ENCODE data around the gene AMMECR1L.
"Not testable (repeated sequence)": the region's sequence is repeated elsewhere in the genome, so short reads cannot be mapped to it uniquely, and the experiment has no call there.

The AMMECR1L gene

GRCh38 chr2:127885780-127886592 is at the start of gene AMMECR1L:
Gene AMMECR1L (minus strand): TSS chr2:127885956. CDS start chr2:127874234, 11,722 bp downstream.
- peak within 1 kb of the TSS; percentile 87 for H3K27ac ChIP-seq (ENCODE audit: low read depth, low read length)
- H3K27me3 ChIP-seq (ENCODE audit: control insufficient read depth, insufficient read depth, low read length) = not testable (repeated sequence)
- H3K4me1 ChIP-seq (ENCODE audit: control insufficient read depth, insufficient read depth, low read length) = peaks cover 18% of the 10 kb centered on the region

GRCh38 chr2:127935337-127935736 is 49.6 kb upstream of the AMMECR1L start:
- H3K36me3 ChIP-seq (ENCODE audit: control insufficient read depth, insufficient read depth, low read length) = no peaks in the 10 kb centered on the region
- no peaks in the 10 kb centered on the region for H3K9me3 ChIP-seq (ENCODE audit: control insufficient read depth, insufficient read depth, low read length)

More at GRCh38 chr2:127885780-127886592, at the start of gene AMMECR1L:
- Histone ChIP-seq H3K4me3 (ENCODE audit: low read depth, low read length) (peak within 1 kb of the TSS; percentile 79), H3K36me3 (ENCODE audit: control insufficient read depth, insufficient read depth, low read length) (peaks cover 32% of the 10 kb centered on the region), H3K9ac (ENCODE audit: low read depth, low read length) (peak within 1 kb of the TSS; percentile 68)
- not testable (repeated sequence) for H3K9me3 ChIP-seq (ENCODE audit: control insufficient read depth, insufficient read depth, low read length)

GRCh38 chr2:127932199-127932876 is 46.6 kb upstream of the AMMECR1L start:
- no peaks in the 10 kb centered on the region for H3K27me3 ChIP-seq (ENCODE audit: control insufficient read depth, insufficient read depth, low read length)
- H3K9ac ChIP-seq (ENCODE audit: low read depth, low read length) = no peak overlapping the region
- no peaks in the 10 kb centered on the region for H3K36me3 ChIP-seq (ENCODE audit: control insufficient read depth, insufficient read depth, low read length)
- no peak overlapping the region for H3K27ac ChIP-seq (ENCODE audit: low read depth, low read length)
- H3K9me3 ChIP-seq (ENCODE audit: control insufficient read depth, insufficient read depth, low read length) = no peaks in the 10 kb centered on the region
- H3K4me3 ChIP-seq (ENCODE audit: low read depth, low read length) = no peak overlapping the region
- H3K4me1 ChIP-seq (ENCODE audit: control insufficient read depth, insufficient read depth, low read length) = no peaks in the 10 kb centered on the region

More at GRCh38 chr2:127935337-127935736, 49.6 kb upstream of the AMMECR1L start:
- Histone ChIP-seq H3K27me3 (ENCODE audit: control insufficient read depth, insufficient read depth, low read length) (no peaks in the 10 kb centered on the region), H3K27ac (ENCODE audit: low read depth, low read length) (no peak overlapping the region), H3K9ac (ENCODE audit: low read depth, low read length) (no peak overlapping the region), H3K4me1 (ENCODE audit: control insufficient read depth, insufficient read depth, low read length) (no peaks in the 10 kb centered on the region), H3K4me3 (ENCODE audit: low read depth, low read length) (no peak overlapping the region)

GRCh38 chr2:127929449-127929848 is 43.7 kb upstream of the AMMECR1L start:
- no peaks in the 10 kb centered on the region for H3K4me1 ChIP-seq (ENCODE audit: control insufficient read depth, insufficient read depth, low read length)

GRCh38 chr2:127927384-127927783 is 41.6 kb upstream of the AMMECR1L start:
- no peak overlapping the region for H3K27ac ChIP-seq (ENCODE audit: low read depth, low read length)

More at GRCh38 chr2:127929449-127929848, 43.7 kb upstream of the AMMECR1L start:
- Histone ChIP-seq H3K4me3 (ENCODE audit: low read depth, low read length) (no peak overlapping the region), H3K27ac (ENCODE audit: low read depth, low read length) (no peak overlapping the region), H3K27me3 (ENCODE audit: control insufficient read depth, insufficient read depth, low read length) (no peaks in the 10 kb centered on the region), H3K36me3 (ENCODE audit: control insufficient read depth, insufficient read depth, low read length) (no peaks in the 10 kb centered on the region), H3K9me3 (ENCODE audit: control insufficient read depth, insufficient read depth, low read length) (no peaks in the 10 kb centered on the region), H3K9ac (ENCODE audit: low read depth, low read length) (no peak overlapping the region)

GRCh38 chr2:127917916-127918315 is 32.2 kb upstream of the AMMECR1L start:
- H3K27ac ChIP-seq (ENCODE audit: low read depth, low read length) = no peak overlapping the region
- H3K9ac ChIP-seq (ENCODE audit: low read depth, low read length) = no peak overlapping the region
- H3K27me3 ChIP-seq (ENCODE audit: control insufficient read depth, insufficient read depth, low read length) = no peaks in the 10 kb centered on the region
- no peaks in the 10 kb centered on the region for H3K9me3 ChIP-seq (ENCODE audit: control insufficient read depth, insufficient read depth, low read length)
- H3K36me3 ChIP-seq (ENCODE audit: control insufficient read depth, insufficient read depth, low read length) = no peaks in the 10 kb centered on the region
- H3K4me3 ChIP-seq (ENCODE audit: low read depth, low read length) = no peak overlapping the region
- no peaks in the 10 kb centered on the region for H3K4me1 ChIP-seq (ENCODE audit: control insufficient read depth, insufficient read depth, low read length)

More at GRCh38 chr2:127927384-127927783, 41.6 kb upstream of the AMMECR1L start:
- Histone ChIP-seq H3K27me3 (ENCODE audit: control insufficient read depth, insufficient read depth, low read length) (no peaks in the 10 kb centered on the region), H3K9me3 (ENCODE audit: control insufficient read depth, insufficient read depth, low read length) (no peaks in the 10 kb centered on the region), H3K36me3 (ENCODE audit: control insufficient read depth, insufficient read depth, low read length) (no peaks in the 10 kb centered on the region), H3K9ac (ENCODE audit: low read depth, low read length) (no peak overlapping the region), H3K4me3 (ENCODE audit: low read depth, low read length) (no peak overlapping the region), H3K4me1 (ENCODE audit: control insufficient read depth, insufficient read depth, low read length) (no peaks in the 10 kb centered on the region)

- H3K9ac ChIP-seq (ENCODE audit: low read depth, low read length) = no peak overlapping the region
Observed at GRCh38 chr2:127913808-127914457, 28.2 kb upstream of the AMMECR1L start.

GRCh38 chr2:127911737-127912136 is 26.0 kb upstream of the AMMECR1L start:
- no peaks in the 10 kb centered on the region for H3K4me1 ChIP-seq (ENCODE audit: control insufficient read depth, insufficient read depth, low read length)
- H3K9ac ChIP-seq (ENCODE audit: low read depth, low read length) = no peak overlapping the region
- H3K4me3 ChIP-seq (ENCODE audit: low read depth, low read length) = no peak overlapping the region
- H3K27ac ChIP-seq (ENCODE audit: low read depth, low read length) = no peak overlapping the region
- no peaks in the 10 kb centered on the region for H3K27me3 ChIP-seq (ENCODE audit: control insufficient read depth, insufficient read depth, low read length)
- no peaks in the 10 kb centered on the region for H3K36me3 ChIP-seq (ENCODE audit: control insufficient read depth, insufficient read depth, low read length)
- H3K9me3 ChIP-seq (ENCODE audit: control insufficient read depth, insufficient read depth, low read length) = no peaks in the 10 kb centered on the region

More at GRCh38 chr2:127913808-127914457, 28.2 kb upstream of the AMMECR1L start:
- Histone ChIP-seq H3K4me1 (ENCODE audit: control insufficient read depth, insufficient read depth, low read length) (no peaks in the 10 kb centered on the region), H3K4me3 (ENCODE audit: low read depth, low read length) (no peak overlapping the region), H3K27me3 (ENCODE audit: control insufficient read depth, insufficient read depth, low read length) (no peaks in the 10 kb centered on the region), H3K36me3 (ENCODE audit: control insufficient read depth, insufficient read depth, low read length) (no peaks in the 10 kb centered on the region), H3K27ac (ENCODE audit: low read depth, low read length) (no peak overlapping the region), H3K9me3 (ENCODE audit: control insufficient read depth, insufficient read depth, low read length) (no peaks in the 10 kb centered on the region)

GRCh38 chr2:127910415-127910814 is 24.7 kb upstream of the AMMECR1L start:
- no peaks in the 10 kb centered on the region for H3K27me3 ChIP-seq (ENCODE audit: control insufficient read depth, insufficient read depth, low read length)
- H3K4me3 ChIP-seq (ENCODE audit: low read depth, low read length) = no peak overlapping the region
- H3K9ac ChIP-seq (ENCODE audit: low read depth, low read length) = no peak overlapping the region
- no peaks in the 10 kb centered on the region for H3K36me3 ChIP-seq (ENCODE audit: control insufficient read depth, insufficient read depth, low read length)
- H3K27ac ChIP-seq (ENCODE audit: low read depth, low read length) = no peak overlapping the region
- no peaks in the 10 kb centered on the region for H3K9me3 ChIP-seq (ENCODE audit: control insufficient read depth, insufficient read depth, low read length)
- no peaks in the 10 kb centered on the region for H3K4me1 ChIP-seq (ENCODE audit: control insufficient read depth, insufficient read depth, low read length)

- Histone ChIP-seq H3K27ac (ENCODE audit: low read depth, low read length) (no peak overlapping the region), H3K36me3 (ENCODE audit: control insufficient read depth, insufficient read depth, low read length) (no peaks in the 10 kb centered on the region), H3K9ac (ENCODE audit: low read depth, low read length) (no peak overlapping the region), H3K27me3 (ENCODE audit: control insufficient read depth, insufficient read depth, low read length) (no peaks in the 10 kb centered on the region), H3K9me3 (ENCODE audit: control insufficient read depth, insufficient read depth, low read length) (no peaks in the 10 kb centered on the region), H3K4me1 (ENCODE audit: control insufficient read depth, insufficient read depth, low read length) (no peaks in the 10 kb centered on the region), H3K4me3 (ENCODE audit: low read depth, low read length) (no peak overlapping the region)
Observed at GRCh38 chr2:127909019-127909418, 23.3 kb upstream of the AMMECR1L start.
